Stomach (tissue), 9 donors: ENCODE results near the gene CFAP97D1. TPM values are rescaled to one million over a fixed set of nuclear protein-coding genes. Genes with fewer than 3 reads are reported as not detected.
"Not testable (repeated sequence)": the region's sequence is repeated elsewhere in the genome, so short reads cannot be mapped to it uniquely, and the experiment has no call there.

ENCODE experiments used
- DNase-seq, 2 donors: peaks; one replicate each; pipeline versions ENCODE4 v3.0.0 to v3.0.0-alpha.2; 2013 to 2019
- H3K27ac ChIP-seq, 5 donors: fragments of 200-600 bp in 4 of 5; sonication (generic) in 4 of 5; one replicate each; pipeline ENCODE4 v1.5.1; 2013 to 2019; ENCODE audit warnings: mild to moderate bottlenecking in 1 of 5, moderate library complexity in 1 of 5
- H3K27me3 ChIP-seq, 3 donors: fragments of 200-600 bp; sonication (generic); one replicate each; pipeline ENCODE4 v1.5.1; 2017 to 2019; ENCODE audit warnings: mixed run types in 1 of 3
- H3K36me3 ChIP-seq, 4 donors: fragments of 200-600 bp; sonication (generic); 1 replicate in 3 of 4; 2 replicates in 1 of 4; pipeline ENCODE4 v1.5.1; 2016 to 2019
- H3K4me1 ChIP-seq, 4 donors: fragments of 200-600 bp; sonication (generic); one replicate each; pipeline ENCODE4 v1.5.1; 2016 to 2019
- H3K4me3 ChIP-seq, 4 donors: fragments of 200-600 bp; sonication (generic) in 3 of 4; one replicate each; pipeline ENCODE4 v1.5.1; 2016 to 2019; ENCODE audit warnings: mild to moderate bottlenecking in 1 of 4
- H3K9me3 ChIP-seq, 4 donors: fragments of 200-600 bp; sonication (generic); one replicate each; pipeline ENCODE4 v1.5.1; 2016 to 2019
- EP300 ChIP-seq: sonication (generic); formaldehyde crosslinking; IDR thresholded peaks from one replicate; pipeline ENCODE4 v1.6.1; 2017; ENCODE audit warnings: antibody characterized with exemption
- POLR2A ChIP-seq, 4 donors: fragments of 450-650 bp; IDR thresholded peaks; one replicate each; pipeline ENCODE4 v1.6.1; 2016; ENCODE audit warnings: antibody characterized with exemption in 4 of 4, control low read depth in 2 of 4, mild to moderate bottlenecking in 1 of 4, moderate library complexity in 1 of 4
- POLR2AphosphoS5 ChIP-seq, 3 donors: sonication (generic); formaldehyde crosslinking; IDR thresholded peaks; one replicate each; pipeline ENCODE4 v1.6.1; 2016; ENCODE audit warnings: antibody characterized with exemption in 3 of 3
- WGBS, 5 donors: extraction: QIAGEN DNeasy Blood & Tissue Kit in 3 of 5; methylation state at CpG; one replicate each; pipeline versions ENCODE4 v1.1.5 to v1.1.7; 2013 to 2018; 5-methylcytosine and 5-hydroxymethylcytosine counted together
- intact Hi-C: fragments of 100-400 bp; cut with DNase I; formaldehyde crosslinking; loops from one replicate; pipeline ENCODE4 v1.15.1; 2023; ENCODE audit warnings: low total_unique reads
- polyA plus RNA-seq, 3 donors: library from polyadenylated mRNA; stranded (reverse); fragments of 200-250 nt; gene quantifications; one replicate each; pipeline ENCODE4 v1.2.3, GENCODE V29; 2013
- total RNA-seq, 5 donors: library from RNA; depleted of rRNA; stranded (reverse); fragments of >200 nt; gene quantifications; one replicate each; pipeline versions ENCODE4 v1.1.0 to v1.2.3, GENCODE V29; 2014 to 2016
- TF ChIP-seq, protein P1 (sequence below), 7 experiments: fragments of 450-650 bp in 4 of 7; fragments of 200-600 bp in 3 of 7; sonication (generic) in 3 of 7; IDR thresholded peaks; one replicate each; pipeline ENCODE4 v1.5.1; 2016 to 2019; ENCODE audit warnings: antibody characterized with exemption in 7 of 7, control low read depth in 2 of 7, mild to moderate bottlenecking in 1 of 7
- donor health status: healthy with polysubstance abuse.
- donor health status: Bipolar disorder and iron deficiency.
- donor health status: healthy.

Gene CFAP97D1
- total and polyA plus RNA-seq, 8 donors = not detected

DNA sequence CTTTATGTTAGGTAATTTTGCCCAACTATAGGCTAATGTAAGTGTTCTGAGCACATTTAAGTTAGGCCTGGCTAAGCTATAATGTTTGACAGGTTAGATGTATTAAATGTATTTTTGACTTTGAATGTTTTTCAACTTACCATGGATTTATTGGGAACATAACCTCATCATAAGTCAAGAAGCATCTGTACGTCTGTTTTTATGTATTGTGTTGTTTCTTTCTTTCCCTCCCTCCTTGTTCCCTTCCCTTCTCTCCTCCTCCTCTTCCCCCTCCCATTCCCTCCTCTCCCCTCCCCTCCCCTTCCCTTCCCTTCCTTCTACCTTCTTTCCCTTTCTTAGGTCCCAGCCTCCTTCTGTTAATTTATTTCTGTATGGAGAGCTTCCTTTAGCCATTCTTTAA lies 9.2 kb downstream of the CFAP97D1 start:
- DNase-seq = no peak
- intact Hi-C loops = no loop called here
- H3K4me3 ChIP-seq = no peak overlapping the region
- 72 to 96% (median 88%) methylated on average over 1 of the region's 1 CpG for WGBS, 5 donors
- H3K27ac ChIP-seq = no peak overlapping the region
- H3K27me3 ChIP-seq = peaks cover 0 to 7% (median 0%) of the 10 kb centered on the region in 3 donors
- no peaks in the 10 kb centered on the region for H3K4me1 ChIP-seq
- no peaks in the 10 kb centered on the region for H3K36me3 ChIP-seq
- H3K9me3 ChIP-seq = no peaks in the 10 kb centered on the region
- TF ChIP-seq POLR2AphosphoS5 (IDR thresholded peaks at IDR 0.05) = no peak
- no peak for TF ChIP-seq EP300
- TF ChIP-seq, protein P1, sequence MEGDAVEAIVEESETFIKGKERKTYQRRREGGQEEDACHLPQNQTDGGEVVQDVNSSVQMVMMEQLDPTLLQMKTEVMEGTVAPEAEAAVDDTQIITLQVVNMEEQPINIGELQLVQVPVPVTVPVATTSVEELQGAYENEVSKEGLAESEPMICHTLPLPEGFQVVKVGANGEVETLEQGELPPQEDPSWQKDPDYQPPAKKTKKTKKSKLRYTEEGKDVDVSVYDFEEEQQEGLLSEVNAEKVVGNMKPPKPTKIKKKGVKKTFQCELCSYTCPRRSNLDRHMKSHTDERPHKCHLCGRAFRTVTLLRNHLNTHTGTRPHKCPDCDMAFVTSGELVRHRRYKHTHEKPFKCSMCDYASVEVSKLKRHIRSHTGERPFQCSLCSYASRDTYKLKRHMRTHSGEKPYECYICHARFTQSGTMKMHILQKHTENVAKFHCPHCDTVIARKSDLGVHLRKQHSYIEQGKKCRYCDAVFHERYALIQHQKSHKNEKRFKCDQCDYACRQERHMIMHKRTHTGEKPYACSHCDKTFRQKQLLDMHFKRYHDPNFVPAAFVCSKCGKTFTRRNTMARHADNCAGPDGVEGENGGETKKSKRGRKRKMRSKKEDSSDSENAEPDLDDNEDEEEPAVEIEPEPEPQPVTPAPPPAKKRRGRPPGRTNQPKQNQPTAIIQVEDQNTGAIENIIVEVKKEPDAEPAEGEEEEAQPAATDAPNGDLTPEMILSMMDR (IDR thresholded peaks at IDR 0.05) = no peak
- TF ChIP-seq POLR2A (IDR thresholded peaks at IDR 0.05) = no peak

DNA sequence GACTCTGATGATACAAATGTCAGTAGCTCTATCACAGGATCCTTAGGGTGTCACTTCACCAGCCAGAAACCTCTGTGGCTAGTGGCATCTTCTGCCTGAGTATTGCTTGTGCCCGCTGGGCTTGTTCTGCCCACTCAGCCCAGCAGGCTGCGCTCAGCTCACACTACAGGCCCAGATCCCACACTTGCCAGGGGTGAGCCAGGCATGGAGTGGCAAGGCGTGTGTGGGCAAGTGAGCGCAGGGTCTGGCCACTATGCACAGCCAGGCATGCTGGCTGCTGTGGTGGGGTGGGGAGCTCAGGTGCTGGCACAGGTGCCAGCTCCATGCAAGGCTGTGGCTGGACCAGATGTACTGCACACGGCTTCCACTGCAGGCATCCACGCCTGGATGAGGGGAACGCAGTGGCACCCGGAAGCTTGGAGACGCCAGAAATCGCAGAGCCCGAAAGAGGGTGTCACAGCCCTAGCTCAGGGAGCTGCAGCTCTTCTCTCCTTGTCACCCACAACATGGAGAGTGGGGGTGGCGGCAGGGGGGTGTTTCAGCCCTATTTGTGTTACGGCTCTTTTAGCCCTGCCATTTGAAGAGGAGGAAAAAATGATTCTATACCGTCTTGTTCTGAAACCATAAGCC lies 10.2 kb downstream of the CFAP97D1 start:
- intact Hi-C loops = no loop called here
- no peaks in the 10 kb centered on the region for H3K36me3 ChIP-seq
- TF ChIP-seq EP300 = no peak
- TF ChIP-seq, protein P1 (IDR thresholded peaks at IDR 0.05) = peak in 2 of 7 experiments; percentile 6 to 7
- H3K9me3 ChIP-seq = no peaks in the 10 kb centered on the region
- H3K4me3 ChIP-seq = no peak overlapping the region
- H3K27ac ChIP-seq = no peak overlapping the region
- peaks cover 0 to 7% (median 0%) of the 10 kb centered on the region in 3 donors for H3K27me3 ChIP-seq
- WGBS, 5 donors = 76 to 87% (median 82%) methylated on average over 7 to 14 of the region's 14 CpGs
- no peak for DNase-seq
- no peaks in the 10 kb centered on the region for H3K4me1 ChIP-seq

DNA sequence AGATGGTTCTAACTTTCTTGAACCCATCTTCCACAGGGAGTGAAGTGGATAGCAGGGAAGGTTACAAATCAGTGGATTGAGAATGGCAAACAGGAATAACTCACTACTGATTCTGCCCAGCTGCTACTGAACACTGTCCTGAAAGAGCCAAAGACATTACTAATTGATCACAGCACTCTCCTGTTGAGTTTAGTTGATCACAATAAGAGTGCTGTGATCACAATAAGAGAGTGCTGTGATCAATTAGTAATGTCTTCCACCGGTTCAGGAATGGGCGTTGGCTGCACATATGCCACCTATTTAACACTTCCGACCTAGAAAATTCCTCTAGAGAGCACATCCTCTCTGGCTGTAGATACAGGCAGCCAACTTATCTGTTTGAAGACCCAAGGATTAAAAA lies 11.4 kb downstream of the CFAP97D1 start:
- peaks cover 0 to 7% (median 0%) of the 10 kb centered on the region in 3 donors for H3K27me3 ChIP-seq
- no peak overlapping the region for H3K4me3 ChIP-seq
- H3K27ac ChIP-seq = no peak overlapping the region
- H3K9me3 ChIP-seq = no peaks in the 10 kb centered on the region
- WGBS, 5 donors = 6 to 12% (median 9%) methylated on average over 3 of the region's 3 CpGs
- TF ChIP-seq, protein P1 (IDR thresholded peaks at IDR 0.05) = no peak
- TF ChIP-seq EP300 (no peak), POLR2A (IDR thresholded peaks at IDR 0.05) (no peak), POLR2AphosphoS5 (IDR thresholded peaks at IDR 0.05) (peak in 1 of 3 donors; percentile 24)
- H3K36me3 ChIP-seq = no peaks in the 10 kb centered on the region
- peak in 1 of 2 donors; percentile 66 for DNase-seq
- H3K4me1 ChIP-seq = no peaks in the 10 kb centered on the region
- intact Hi-C loops = no loop called here

DNA sequence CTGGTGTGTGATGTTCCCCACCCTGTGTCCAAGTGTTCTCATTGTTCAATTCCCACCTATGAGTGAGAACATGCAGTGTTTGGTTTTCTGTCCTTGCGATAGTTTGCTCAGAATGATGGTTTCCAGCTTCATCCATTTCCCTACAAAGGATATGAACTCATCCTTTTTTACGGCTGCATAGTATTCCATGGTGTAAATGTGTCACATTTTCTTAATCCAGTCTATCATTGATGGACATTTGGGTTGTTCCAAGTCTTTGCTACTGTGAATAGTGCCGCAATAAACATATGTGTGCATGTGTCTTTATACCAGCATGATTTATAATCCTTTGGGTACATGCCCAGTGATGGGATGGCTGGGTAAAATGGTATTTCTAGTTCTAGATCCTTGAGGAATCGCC lies 12.4 kb downstream of the CFAP97D1 start:
- H3K27ac ChIP-seq, H3K9me3 ChIP-seq, DNase-seq, H3K4me3 ChIP-seq, H3K27me3 ChIP-seq, intact Hi-C loops, H3K36me3 ChIP-seq, H3K4me1 ChIP-seq: not testable (repeated sequence)
- WGBS, 5 donors = 80 to 92% (median 89%) methylated on average over 4 of the region's 4 CpGs

DNA sequence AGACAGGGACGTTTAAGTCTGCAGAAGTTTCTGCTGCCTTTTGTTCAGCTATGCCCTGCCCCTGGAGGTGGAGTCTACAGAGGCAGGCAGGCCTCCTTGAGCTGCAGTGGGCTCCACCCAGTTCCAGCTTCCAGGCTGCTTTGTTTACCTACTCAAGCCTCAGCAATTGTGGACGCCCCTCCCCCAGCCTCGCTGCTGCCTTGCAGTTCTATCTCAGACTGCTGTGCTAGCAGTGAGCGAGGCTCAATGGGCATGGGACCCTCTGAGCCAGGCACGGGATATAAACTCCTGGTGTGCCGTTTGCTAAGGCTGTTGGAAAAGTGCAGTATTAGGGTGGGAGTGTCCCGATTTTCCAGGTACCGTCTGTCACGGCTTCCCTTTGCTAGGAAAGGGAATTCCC lies 17.8 kb downstream of the CFAP97D1 start:
- H3K27ac ChIP-seq, H3K9me3 ChIP-seq, H3K4me3 ChIP-seq, intact Hi-C loops, H3K27me3 ChIP-seq, H3K4me1 ChIP-seq: not testable (repeated sequence)
- 58 to 79% (median 63%) methylated on average over 6 to 9 of the region's 9 CpGs for WGBS, 5 donors
- peaks cover 0 to 15% (median 10%) of the 10 kb centered on the region in 4 donors for H3K36me3 ChIP-seq
- DNase-seq = peak in 1 of 2 donors; percentile 72
